HepG2 (cell line): ENCODE data around the gene RRP8. TPM values are rescaled to one million over a fixed set of nuclear protein-coding genes. Genes with fewer than 3 reads are reported as not detected.

Experiments
- CBX5 ChIP-seq: sonication (generic); formaldehyde crosslinking; IDR thresholded peaks from 2 replicates; pipeline ENCODE4 v1.4.0; 2020; ENCODE audit warnings: missing genetic modification reagents, borderline replicate concordance
- DZIP1 ChIP-seq: sonication (generic); formaldehyde crosslinking; IDR thresholded peaks from 2 replicates; pipeline ENCODE4 v1.5.0; 2020; ENCODE audit warnings: mild to moderate bottlenecking, missing genetic modification reagents
- GABPB1 ChIP-seq: IDR thresholded peaks from 2 replicates; pipeline ENCODE4 v1.6.1; 2016; ENCODE audit warnings: mild to moderate bottlenecking, missing genetic modification reagents, moderate library complexity, missing compliant biosample characterization
- GATA4 ChIP-seq: sonication (generic); IDR thresholded peaks from 2 replicates; pipeline ENCODE4 v1.6.1; 2016; ENCODE audit warnings: antibody characterized with exemption, low read depth, borderline replicate concordance
- HDAC1 ChIP-seq: sonication (generic); formaldehyde crosslinking; IDR thresholded peaks from 2 replicates; pipeline ENCODE4 v1.5.1; 2020; ENCODE audit warnings: mild to moderate bottlenecking, missing genetic modification reagents
- IRX3 ChIP-seq: sonication (generic); formaldehyde crosslinking; IDR thresholded peaks from 2 replicates; pipeline ENCODE4 v1.8.1; 2023; ENCODE audit warnings: mild to moderate bottlenecking, low read depth, missing genetic modification reagents, borderline replicate concordance
- KAT8 ChIP-seq: IDR thresholded peaks from 2 replicates; pipeline ENCODE4 v1.6.1; 2016; ENCODE audit warnings: missing genetic modification reagents, missing compliant biosample characterization
- KDM2A ChIP-seq: sonication (generic); formaldehyde crosslinking; IDR thresholded peaks from 2 replicates; pipeline ENCODE4 v1.4.0; 2020; ENCODE audit warnings: low read depth, missing genetic modification reagents, borderline replicate concordance
- NR2F1 ChIP-seq, 2 experiments: fragments of 450-650 bp in 1 of 2; formaldehyde crosslinking in 1 of 2; IDR thresholded peaks; 2 replicates each; pipeline versions ENCODE4 v1.5.0 to v1.6.1; 2016 to 2020; ENCODE audit warnings: mild to moderate bottlenecking in 1 of 2, missing compliant biosample characterization in 1 of 2, missing genetic modification reagents in 1 of 2, moderate library complexity in 1 of 2
- REXO4 ChIP-seq: sonication (generic); formaldehyde crosslinking; IDR thresholded peaks from 2 replicates; pipeline ENCODE4 v1.8.0; 2022; ENCODE audit warnings: missing genetic modification reagents, mild to moderate bottlenecking, borderline replicate concordance
- SALL1 ChIP-seq: sonication (generic); formaldehyde crosslinking; IDR thresholded peaks from 2 replicates; pipeline ENCODE4 v1.8.0; 2022; ENCODE audit warnings: mild to moderate bottlenecking, missing genetic modification reagents
- SAP130 ChIP-seq: IDR thresholded peaks from 2 replicates; pipeline ENCODE4 v1.6.1; 2016; ENCODE audit warnings: low read depth
- SSRP1 ChIP-seq: IDR thresholded peaks from 2 replicates; pipeline ENCODE4 v1.6.1; 2016; ENCODE audit warnings: control low read depth
- STAG1 ChIP-seq: sonication (generic); formaldehyde crosslinking; IDR thresholded peaks from 2 replicates; pipeline ENCODE4 v1.4.0; 2020; ENCODE audit warnings: missing genetic modification reagents
- WIZ ChIP-seq: sonication (generic); formaldehyde crosslinking; IDR thresholded peaks from 2 replicates; pipeline ENCODE4 v1.5.1; 2020; ENCODE audit warnings: mild to moderate bottlenecking, missing genetic modification reagents
- XRCC5 ChIP-seq: fragments of 200-400 bp; formaldehyde crosslinking; optimal IDR thresholded peaks from 2 replicates; pipeline ENCODE3; 2017; ENCODE audit warnings: mild to moderate bottlenecking, low read length
- YY1 ChIP-seq: IDR thresholded peaks from 2 replicates; pipeline ENCODE4 v1.6.1; 2011; ENCODE audit warnings: low read length, low read depth, moderate library complexity, mild to moderate bottlenecking; ENCODE audit not compliant: insufficient read depth, insufficient replicate concordance
- ZFP90 ChIP-seq: sonication (generic); formaldehyde crosslinking; IDR thresholded peaks from 2 replicates; pipeline ENCODE4 v1.8.0; 2022; ENCODE audit warnings: missing genetic modification reagents, mild to moderate bottlenecking, inconsistent platforms, borderline replicate concordance
- ZNF350 ChIP-seq: sonication (generic); formaldehyde crosslinking; IDR thresholded peaks from 2 replicates; pipeline ENCODE4 v1.4.0; 2020; ENCODE audit warnings: mild to moderate bottlenecking, low read depth, missing genetic modification reagents, borderline replicate concordance
- ZNF546 ChIP-seq: sonication (generic); formaldehyde crosslinking; conservative IDR thresholded peaks from 2 replicates; pipeline ENCODE4 v1.8.1; 2023; ENCODE audit warnings: mild to moderate bottlenecking, missing genetic modification reagents
- ZNF747 ChIP-seq: sonication (generic); formaldehyde crosslinking; IDR thresholded peaks from 2 replicates; pipeline ENCODE4 v1.8.1; 2023; ENCODE audit warnings: missing genetic modification reagents, mild to moderate bottlenecking, borderline replicate concordance
- ZNF891 ChIP-seq: sonication (generic); formaldehyde crosslinking; IDR thresholded peaks from 2 replicates; pipeline ENCODE4 v1.5.0; 2020; ENCODE audit warnings: mild to moderate bottlenecking, missing genetic modification reagents
- polyA plus RNA-seq, 8 experiments: library from polyadenylated mRNA; depleted of rRNA in 3 of 8; stranded (reverse) in 7 of 8; unstranded in 1 of 8; fragments of >200 nt; fragmentation: Illumina TruSeq in 4 of 8; extraction: Trizol in 4 of 8; gene quantifications; 2 replicates each; pipeline versions ENCODE4 v1.2.1 to v1.2.3, GENCODE V29; 2011 to 2016; ENCODE audit warnings: low read depth in 4 of 8, missing spikeins in 1 of 8, mixed read lengths in 1 of 8; ENCODE audit not compliant: insufficient read depth in 1 of 8
- total RNA-seq, 5 experiments: library from RNA; depleted of rRNA; stranded (reverse); fragments of >200 nt; fragmentation: Illumina TruSeq; extraction: Trizol; gene quantifications; 2 replicates each; pipeline ENCODE4 v1.2.3, GENCODE V29; 2016; ENCODE audit warnings: low read depth in 1 of 5
- TF ChIP-seq, protein P1 (sequence below): sonication (generic); formaldehyde crosslinking; conservative IDR thresholded peaks from 2 replicates; pipeline ENCODE4 v1.8.0; 2022; ENCODE audit warnings: mild to moderate bottlenecking, moderate library complexity, missing genetic modification reagents

RRP8 gene
- total and polyA plus RNA-seq, 2 of the 13 experiments (the other 11 are each of a cell fraction or from before 2014, with no cell fraction given): 7.2 to 21.6 TPM

- TF ChIP-seq HDAC1 (CRISPR knock-in tag) (peak; percentile 47), YY1 (no peak), KDM2A (CRISPR knock-in tag) (peak; percentile 1; the same call in 1 of the 2 replicates), WIZ (CRISPR knock-in tag) (no peak), DZIP1 (CRISPR knock-in tag) (peak; percentile 41; the same call in 1 of the 2 replicates), ZNF891 (peak; percentile 58; the same call in 1 of the 2 replicates), NR2F1 (CRISPR knock-in tag; IDR thresholded peaks at IDR 0.05) (no peak), STAG1 (peak; percentile 42), GABPB1 (CRISPR knock-in tag) (no peak), ZNF747 (CRISPR knock-in tag) (peak; percentile 46; the same call in 1 of the 2 replicates), REXO4 (CRISPR knock-in tag) (no peak), SALL1 (CRISPR knock-in tag) (peak; percentile 21; the same call in 1 of the 2 replicates), ZFP90 (CRISPR knock-in tag) (peak; percentile 91), SAP130 (peak; percentile 60; the same call in 1 of the 2 replicates), ZNF546 (0 out of 2 replicates have a peak, but pooled peaks have one; percentile 15), GATA4 (peak; percentile 13; the same call in 1 of the 2 replicates), KAT8 (CRISPR knock-in tag) (peak; percentile 11; the same call in 1 of the 2 replicates), XRCC5 (peak; percentile 15), SSRP1 (CRISPR knock-in tag) (no peak), ZNF350 (CRISPR knock-in tag) (0 out of 2 replicates have a peak, but pooled peaks have one; percentile 22), IRX3 (no peak), CBX5 (CRISPR knock-in tag) (no peak)
- TF ChIP-seq, protein P1, sequence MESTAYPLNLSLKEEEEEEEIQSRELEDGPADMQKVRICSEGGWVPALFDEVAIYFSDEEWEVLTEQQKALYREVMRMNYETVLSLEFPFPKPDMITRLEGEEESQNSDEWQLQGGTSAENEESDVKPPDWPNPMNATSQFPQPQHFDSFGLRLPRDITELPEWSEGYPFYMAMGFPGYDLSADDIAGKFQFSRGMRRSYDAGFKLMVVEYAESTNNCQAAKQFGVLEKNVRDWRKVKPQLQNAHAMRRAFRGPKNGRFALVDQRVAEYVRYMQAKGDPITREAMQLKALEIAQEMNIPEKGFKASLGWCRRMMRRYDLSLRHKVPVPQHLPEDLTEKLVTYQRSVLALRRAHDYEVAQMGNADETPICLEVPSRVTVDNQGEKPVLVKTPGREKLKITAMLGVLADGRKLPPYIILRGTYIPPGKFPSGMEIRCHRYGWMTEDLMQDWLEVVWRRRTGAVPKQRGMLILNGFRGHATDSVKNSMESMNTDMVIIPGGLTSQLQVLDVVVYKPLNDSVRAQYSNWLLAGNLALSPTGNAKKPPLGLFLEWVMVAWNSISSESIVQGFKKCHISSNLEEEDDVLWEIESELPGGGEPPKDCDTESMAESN (CRISPR knock-in tag): no peak
These were observed 738 bp upstream of the RRP8 start (continued) for GRCh38 chr11:6604081-6604626.
